HG02973 (cell line): ENCODE data around the gene PGAM2.

Experiments used
- ATAC-seq: cut with Tn5 transposase; IDR thresholded peaks from one replicate; pipeline ENCODE4 v1.9.1; 2021; ENCODE audit warnings: moderate library complexity; ENCODE audit not compliant: unreplicated experiment

PGAM2 gene

GRCh38 chr7:44065431-44066110, at the start of gene PGAM2:
PGAM2 (minus strand) TSS chr7:44065567; CDS start chr7:44065529, 38 bp downstream.
- ATAC-seq = no peak

- no peak for ATAC-seq
These were observed 49.4 kb upstream of the PGAM2 start for GRCh38 chr7:44114586-44115310.

GRCh38 chr7:44113764-44114354, 48.5 kb upstream of the PGAM2 start:
- ATAC-seq = no peak

GRCh38 chr7:44112997-44113763, 47.8 kb upstream of the PGAM2 start:
- no peak for ATAC-seq

- ATAC-seq = no peak
These were observed 47.0 kb upstream of the PGAM2 start for GRCh38 chr7:44112231-44112996.

GRCh38 chr7:44111761-44112160, 46.4 kb upstream of the PGAM2 start:
- no peak for ATAC-seq

GRCh38 chr7:44110719-44111635, 45.6 kb upstream of the PGAM2 start:
- no peak for ATAC-seq

GRCh38 chr7:44109991-44110390, 44.6 kb upstream of the PGAM2 start:
- no peak for ATAC-seq

- ATAC-seq = no peak
These were observed 43.7 kb upstream of the PGAM2 start for GRCh38 chr7:44108768-44109750.

GRCh38 chr7:44107961-44108767, 42.8 kb upstream of the PGAM2 start:
- ATAC-seq = no peak

- ATAC-seq = no peak
These were observed 42.0 kb upstream of the PGAM2 start for GRCh38 chr7:44107116-44107960.

GRCh38 chr7:44106311-44107065, 41.1 kb upstream of the PGAM2 start:
- ATAC-seq = no peak

GRCh38 chr7:44105832-44106231, 40.5 kb upstream of the PGAM2 start:
- ATAC-seq = no peak

- no peak for ATAC-seq
These were observed 39.7 kb upstream of the PGAM2 start for GRCh38 chr7:44104860-44105771.
